HFFc6 (cell line): Measurements from ENCODE around the gene PACRG. TPM values are rescaled to one million over a fixed set of nuclear protein-coding genes. Genes with fewer than 3 reads are reported as not detected.

ENCODE experiments used
- DNase-seq: peaks from one replicate; pipeline ENCODE4 v3.0.0-alpha.2; 2018
- H3K27ac Mint-ChIP-seq: 2 replicates; pipeline ENCODE4 v1.8.0; 2020; ENCODE audit warnings: mild to moderate bottlenecking, mixed read lengths
- H3K27me3 Mint-ChIP-seq: 2 replicates; pipeline ENCODE4 v1.8.0; 2021; ENCODE audit warnings: mild to moderate bottlenecking, moderate library complexity, mixed read lengths; ENCODE audit not compliant: insufficient read depth
- H3K36me3 Mint-ChIP-seq: 2 replicates; pipeline ENCODE4 v1.8.0; 2021; ENCODE audit warnings: low read depth, mixed read lengths
- H3K4me1 Mint-ChIP-seq: 2 replicates; pipeline ENCODE4 v1.8.0; 2020; ENCODE audit warnings: low read depth, mixed read lengths
- H3K4me3 Mint-ChIP-seq: 2 replicates; pipeline ENCODE4 v1.8.0; 2020; ENCODE audit warnings: mild to moderate bottlenecking, moderate library complexity, mixed read lengths
- H3K9me3 Mint-ChIP-seq: 2 replicates; pipeline ENCODE4 v1.8.0; 2020; ENCODE audit warnings: mild to moderate bottlenecking, mixed read lengths
- CTCF ChIP-seq: fragments of 200-600 bp; sonication (generic); IDR thresholded peaks from 2 replicates; pipeline ENCODE4 v1.5.0; 2021; ENCODE audit warnings: antibody characterized with exemption, mild to moderate bottlenecking
- total RNA-seq, 6 experiments: library from RNA; stranded (reverse); fragmentation: NEBNext Ultra II Directional; extraction: Animal tissue kit (Norgen Biotek cat#: 25700); gene quantifications; 2 replicates in 1 of 6; 3 replicates in 5 of 6; pipeline ENCODE4 v1.2.3, GENCODE V29; 2021

PACRG gene
- total RNA-seq, 6 experiments from 2014 or later: not detected

GRCh38 chr6:163164175-163164900 lies 436.6 kb downstream of the PACRG start:
- no peak overlapping the region for H3K4me3 Mint-ChIP-seq
- no peak overlapping the region for H3K27ac Mint-ChIP-seq
- H3K4me1 Mint-ChIP-seq: no peaks in the 10 kb centered on the region
- no peaks in the 10 kb centered on the region for H3K36me3 Mint-ChIP-seq
- TF ChIP-seq CTCF: no peak
- H3K9me3 Mint-ChIP-seq: peaks cover 8% of the 10 kb centered on the region; the same call in 1 of the 2 replicates
- H3K27me3 Mint-ChIP-seq: no peaks in the 10 kb centered on the region; the same call in 1 of the 2 replicates
- DNase-seq: no peak

GRCh38 chr6:163165155-163165910 lies 437.6 kb downstream of the PACRG start:
- Mint-ChIP-seq H3K4me3 (no peak overlapping the region), H3K4me1 (no peaks in the 10 kb centered on the region), H3K27ac (no peak overlapping the region), H3K36me3 (no peaks in the 10 kb centered on the region), H3K27me3 (no peaks in the 10 kb centered on the region; the same call in 1 of the 2 replicates), H3K9me3 (peaks cover 10% of the 10 kb centered on the region; the same call in 1 of the 2 replicates)
- DNase-seq: no peak
- TF ChIP-seq CTCF: no peak

GRCh38 chr6:163165922-163166321 lies 438.1 kb downstream of the PACRG start:
- Mint-ChIP-seq H3K27me3 (no peaks in the 10 kb centered on the region; the same call in 1 of the 2 replicates), H3K4me1 (no peaks in the 10 kb centered on the region), H3K27ac (no peak overlapping the region), H3K9me3 (peaks cover 10% of the 10 kb centered on the region; the same call in 1 of the 2 replicates), H3K36me3 (no peaks in the 10 kb centered on the region), H3K4me3 (no peak overlapping the region)
- DNase-seq: no peak
- TF ChIP-seq CTCF: no peak

- Mint-ChIP-seq H3K4me3 (no peak overlapping the region), H3K36me3 (no peaks in the 10 kb centered on the region), H3K27me3 (no peaks in the 10 kb centered on the region; the same call in 1 of the 2 replicates), H3K9me3 (peaks cover 10% of the 10 kb centered on the region; the same call in 1 of the 2 replicates), H3K4me1 (no peaks in the 10 kb centered on the region), H3K27ac (no peak overlapping the region)
- DNase-seq: no peak
- TF ChIP-seq CTCF: no peak
Measured at GRCh38 chr6:163166507-163166906, 438.7 kb downstream of the PACRG start.

GRCh38 chr6:163169521-163169920 lies 441.7 kb downstream of the PACRG start:
- Mint-ChIP-seq H3K36me3 (no peaks in the 10 kb centered on the region), H3K4me3 (no peak overlapping the region), H3K27me3 (no peaks in the 10 kb centered on the region; the same call in 1 of the 2 replicates), H3K9me3 (peaks cover 6% of the 10 kb centered on the region; the same call in 1 of the 2 replicates), H3K4me1 (no peaks in the 10 kb centered on the region), H3K27ac (no peak overlapping the region)
- no peak for DNase-seq
- TF ChIP-seq CTCF: no peak
